LNCaP clone FGC (cell line): Measurements from ENCODE around the gene PODXL2.

ENCODE experiments used
- DNase-seq: peaks from one replicate; pipeline ENCODE4 v3.0.0-alpha.2; 2011; ENCODE audit warnings: low read depth
- H3K4me3 ChIP-seq: 2 replicates; pipeline ENCODE4 v1.5.1; 2011; ENCODE audit warnings: mild to moderate bottlenecking, low read depth, low read length, control low read depth
- CTCF ChIP-seq: IDR thresholded peaks from 2 replicates; pipeline ENCODE4 v1.5.1; 2012; ENCODE audit warnings: mild to moderate bottlenecking; ENCODE audit not compliant: control insufficient read depth, insufficient read depth; ENCODE audit errors: extremely low read depth

Gene PODXL2

DNA sequence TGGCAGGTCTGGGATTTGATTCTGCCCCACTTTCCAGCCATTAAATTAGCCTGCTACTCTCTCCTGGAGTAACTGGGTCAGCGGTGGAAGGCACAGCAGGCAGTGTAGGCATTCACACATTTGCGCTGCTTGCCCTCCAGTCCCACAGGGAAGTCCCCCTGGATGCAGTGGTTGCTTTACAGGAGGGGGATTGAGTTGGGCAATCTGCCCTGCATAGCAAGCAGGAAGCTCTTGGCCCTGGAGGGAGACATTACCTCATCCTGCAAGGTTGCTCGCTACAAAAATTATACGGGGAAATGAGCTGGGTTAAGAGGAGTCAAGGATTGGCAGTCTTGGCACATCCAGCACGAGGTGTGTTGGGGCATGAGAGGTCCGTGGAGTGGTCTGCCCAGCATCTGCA, 16.0 kb upstream of the PODXL2 start:
- no peak for DNase-seq
- no peak for TF ChIP-seq CTCF
- H3K4me3 ChIP-seq = no peak overlapping the region

GRCh38 chr3:127613406-127613805, 15.6 kb upstream of the PODXL2 start:
- peak; percentile 71 for DNase-seq
- no peak overlapping the region for H3K4me3 ChIP-seq
- TF ChIP-seq CTCF = no peak

DNA sequence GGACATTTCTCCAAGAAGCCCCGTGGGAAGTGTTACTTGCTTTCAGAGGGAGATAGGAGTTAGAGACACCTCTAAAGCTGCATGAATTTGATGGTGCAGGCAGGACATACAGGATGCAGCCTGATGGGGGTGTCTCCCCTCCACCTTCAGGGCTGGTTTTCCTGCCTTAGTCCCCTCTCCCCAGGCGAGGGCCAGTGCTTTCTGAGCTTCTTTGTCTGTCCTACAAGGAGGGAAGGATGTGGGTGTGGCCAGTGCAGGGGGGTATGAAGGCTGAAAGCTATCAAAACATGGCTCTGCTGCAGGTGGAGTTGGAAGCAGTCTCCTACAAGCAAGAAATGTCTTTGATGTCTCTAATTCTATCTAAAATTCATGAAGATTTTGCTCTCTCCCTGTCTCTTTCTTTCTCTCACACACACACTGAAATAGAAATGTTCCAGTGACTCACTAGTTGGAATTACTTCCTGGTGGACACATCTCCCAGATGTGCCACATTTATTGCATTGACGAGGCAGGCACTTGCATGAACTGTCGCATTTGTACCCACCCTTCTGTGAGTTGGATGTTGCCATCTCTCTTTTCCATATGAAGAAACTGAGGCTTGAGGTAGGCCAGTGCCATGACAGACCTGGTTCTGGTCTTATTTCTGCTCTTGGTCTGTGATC, 13.9 kb upstream of the PODXL2 start:
- TF ChIP-seq CTCF = no peak

DNA sequence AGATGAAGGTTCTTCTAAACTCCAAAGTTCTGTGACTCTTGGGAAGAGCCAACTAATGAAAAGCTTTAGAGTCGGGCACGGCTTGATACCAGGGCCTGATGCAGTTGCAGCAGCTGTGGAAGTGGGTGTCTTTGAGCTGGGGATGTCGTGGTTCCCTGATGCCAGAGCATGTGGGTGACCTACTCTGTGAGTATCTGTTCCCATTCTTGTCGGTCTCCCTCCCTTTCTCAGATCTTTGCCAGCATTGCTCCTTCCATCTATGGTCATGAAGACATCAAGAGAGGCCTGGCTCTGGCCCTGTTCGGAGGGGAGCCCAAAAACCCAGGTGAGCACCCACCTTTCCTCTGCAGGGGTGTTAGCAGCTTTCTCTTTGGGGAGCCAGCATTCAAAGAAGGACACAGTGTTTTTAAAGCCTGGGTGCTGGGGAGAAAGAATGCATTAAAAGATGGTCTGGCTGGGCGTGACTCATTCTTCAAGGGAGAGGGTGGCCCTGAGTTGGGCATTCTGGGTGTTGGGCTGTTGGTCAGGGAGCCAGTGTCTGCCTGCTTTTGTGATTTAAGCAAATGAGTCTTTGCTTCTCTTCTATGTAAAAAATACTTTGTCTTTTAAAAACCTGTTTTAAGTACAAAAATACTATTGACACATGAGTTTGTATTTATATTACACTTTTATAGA, 13.2 kb upstream of the PODXL2 start:
- no peak overlapping the region for H3K4me3 ChIP-seq
- DNase-seq = no peak
- TF ChIP-seq CTCF = no peak

More for the DNA sequence above, 13.9 kb upstream of the PODXL2 start:
- no peak overlapping the region for H3K4me3 ChIP-seq
- no peak for DNase-seq

- no peak for DNase-seq
- TF ChIP-seq CTCF = no peak
- H3K4me3 ChIP-seq = no peak overlapping the region
Observed at GRCh38 chr3:127616836-127617605, 12.0 kb upstream of the PODXL2 start.

- TF ChIP-seq CTCF = no peak
- no peak overlapping the region for H3K4me3 ChIP-seq
- DNase-seq = no peak
Observed at GRCh38 chr3:127618891-127619290, 10.1 kb upstream of the PODXL2 start.
